NCI-H69 (cell line): ENCODE results near the gene GRHL1.
"Not testable (repeated sequence)": the region's sequence is repeated elsewhere in the genome, so short reads cannot be mapped to it uniquely, and the experiment has no call there.

ENCODE experiments used
- DNase-seq: peaks from one replicate; lab custom pipeline; 2025; lab: John Stamatoyannopoulos, UW

The GRHL1 gene

GRCh38 chr2:10026940-10027569, 75.6 kb downstream of the GRHL1 start:
- DNase-seq = no peak

- DNase-seq = no peak
Measured at GRCh38 chr2:10027660-10028330, 76.3 kb downstream of the GRHL1 start.

- peak; percentile 24 for DNase-seq
Measured at GRCh38 chr2:10028407-10028987, 77.0 kb downstream of the GRHL1 start.

GRCh38 chr2:10028988-10029874, 77.7 kb downstream of the GRHL1 start:
- DNase-seq = peak; percentile 90

- DNase-seq = no peak
Measured at GRCh38 chr2:10029875-10030223, 78.4 kb downstream of the GRHL1 start.

GRCh38 chr2:10030311-10030736, 78.8 kb downstream of the GRHL1 start:
- DNase-seq = peak; percentile 87

GRCh38 chr2:10030798-10031197, 79.3 kb downstream of the GRHL1 start:
- not testable (repeated sequence) for DNase-seq

- DNase-seq = no peak
Measured at GRCh38 chr2:10031886-10032745, 80.6 kb downstream of the GRHL1 start.

GRCh38 chr2:10032746-10033105, 81.2 kb downstream of the GRHL1 start:
- DNase-seq = no peak

GRCh38 chr2:10033251-10034006, 81.9 kb downstream of the GRHL1 start:
- DNase-seq = no peak

GRCh38 chr2:10034333-10035052, 83.0 kb downstream of the GRHL1 start:
- DNase-seq = no peak

- DNase-seq = no peak
Measured at GRCh38 chr2:10035053-10035422, 83.5 kb downstream of the GRHL1 start.

GRCh38 chr2:10035633-10036032, 84.1 kb downstream of the GRHL1 start:
- no peak for DNase-seq

- peak; percentile 12 for DNase-seq
Measured at GRCh38 chr2:10036095-10036884, 84.8 kb downstream of the GRHL1 start.

- DNase-seq = no peak
Measured at GRCh38 chr2:10038123-10038522, 86.6 kb downstream of the GRHL1 start.

GRCh38 chr2:10038716-10039115, 87.2 kb downstream of the GRHL1 start:
- no peak for DNase-seq

GRCh38 chr2:10039658-10040410, 88.3 kb downstream of the GRHL1 start:
- no peak for DNase-seq

GRCh38 chr2:10041711-10042110, 90.2 kb downstream of the GRHL1 start:
- DNase-seq = no peak
